T-helper 1 cell (primary cell): ENCODE results near the gene KCNB1.

ENCODE experiments used
- DNase-seq, 5 donors: peaks; one replicate each; pipeline ENCODE4 v3.0.0-alpha.2; 2012 to 2020

KCNB1 gene

DNA sequence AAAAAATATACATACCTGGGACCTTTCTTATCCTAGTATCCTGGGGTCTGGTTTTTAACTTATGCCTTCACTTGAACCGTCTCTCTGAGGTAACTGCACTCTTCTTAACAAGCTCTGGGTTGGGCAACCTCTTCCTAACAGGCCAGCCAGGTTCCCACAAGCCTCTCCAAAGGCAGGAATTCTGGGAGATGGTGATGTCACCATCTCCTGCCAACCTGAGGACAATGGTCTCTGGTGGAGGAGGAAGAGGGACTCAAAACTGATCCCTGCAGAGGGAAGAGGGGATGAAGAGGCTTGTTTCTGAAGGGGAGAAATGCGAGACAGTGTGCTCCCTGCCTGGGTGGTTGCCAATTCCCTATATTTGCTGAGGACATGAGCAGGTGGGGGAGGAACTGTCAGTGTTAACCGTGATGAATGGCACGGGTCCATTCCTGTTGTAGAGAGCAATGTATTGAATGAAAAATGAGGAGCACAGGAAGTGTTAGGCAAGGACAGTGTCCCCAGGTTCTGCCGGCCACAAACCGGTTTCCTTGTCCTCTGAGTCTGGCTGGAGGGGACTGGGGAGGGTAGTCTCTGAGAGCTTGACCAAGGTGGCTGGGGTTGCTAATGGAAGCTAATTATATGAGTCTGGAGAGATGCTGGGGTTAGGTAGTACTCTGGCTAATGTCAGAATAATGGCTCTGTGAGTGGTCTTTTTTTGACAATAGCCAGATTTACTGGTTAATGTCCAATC lies 95.5 kb downstream of the KCNB1 start:
- no peak for DNase-seq

DNA sequence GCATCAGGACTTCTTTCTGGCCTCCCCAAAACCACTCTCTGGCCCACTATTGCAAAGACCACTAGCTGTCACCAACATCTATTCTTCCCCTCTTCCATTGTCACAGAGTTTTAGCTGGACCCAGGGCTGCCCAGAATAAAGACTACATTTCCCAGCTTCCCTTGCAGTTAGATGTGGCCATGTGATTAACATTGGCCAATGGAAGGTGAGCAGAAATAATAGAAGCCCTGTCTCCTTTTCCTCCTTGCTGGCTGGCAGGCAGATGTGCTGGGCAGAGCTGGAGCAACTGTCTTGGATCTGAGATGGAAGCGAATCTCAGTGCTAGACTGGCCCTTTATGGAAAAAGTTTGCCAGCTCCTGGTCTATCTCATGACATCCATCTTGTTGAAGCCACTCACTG lies 97.0 kb downstream of the KCNB1 start:
- DNase-seq, result peak in 1 of 5 donors; percentile 10

DNA sequence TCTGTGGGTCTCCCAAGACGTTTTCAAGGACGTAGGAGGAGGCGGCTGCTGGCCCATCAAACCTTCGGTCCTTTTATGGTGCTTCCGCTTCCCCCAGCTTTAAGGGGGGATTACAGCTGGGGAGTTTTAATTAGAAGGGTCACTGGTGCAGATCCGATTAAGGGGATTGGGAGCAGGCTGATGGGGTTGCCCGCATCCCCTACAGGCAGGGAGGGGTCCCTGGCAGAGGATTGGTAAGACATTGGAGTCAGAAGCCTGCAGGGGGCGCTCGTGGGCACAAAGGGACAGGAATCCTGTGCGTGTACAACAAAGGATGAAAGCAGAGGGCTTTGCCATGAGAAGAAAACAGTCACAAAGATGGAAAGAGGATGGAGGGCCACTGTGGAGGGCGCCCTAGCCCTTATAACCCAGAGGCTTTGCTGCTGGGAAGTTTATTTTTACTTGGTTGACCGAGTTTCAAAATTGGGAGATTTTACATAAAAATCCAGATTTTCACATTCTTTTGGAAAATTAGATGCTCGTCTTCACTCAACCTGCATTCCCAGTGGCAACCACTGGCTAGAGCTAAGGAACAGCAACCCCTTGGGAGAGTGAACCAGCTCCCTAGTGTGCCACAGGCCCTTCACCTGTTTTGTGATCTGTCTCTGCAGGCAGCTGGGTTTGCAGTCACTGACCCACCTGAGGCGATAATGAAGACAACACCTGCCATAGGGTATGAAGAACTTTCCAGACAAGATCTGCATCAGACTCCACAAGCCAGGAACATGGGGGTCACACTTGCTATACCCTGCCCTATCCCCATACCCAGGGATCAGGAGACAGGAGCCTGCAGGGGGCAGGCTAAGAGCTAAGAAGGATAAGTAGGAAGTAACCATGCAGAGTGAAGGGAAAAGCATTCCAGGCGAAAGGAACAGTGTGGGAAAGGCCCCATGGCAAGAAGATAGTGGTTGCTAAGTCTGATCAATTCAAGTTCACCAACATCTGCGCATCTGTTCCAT lies 97.7 kb downstream of the KCNB1 start:
- peak in 4 of 5 donors; percentile 27 to 44 (median 36) for DNase-seq

DNA sequence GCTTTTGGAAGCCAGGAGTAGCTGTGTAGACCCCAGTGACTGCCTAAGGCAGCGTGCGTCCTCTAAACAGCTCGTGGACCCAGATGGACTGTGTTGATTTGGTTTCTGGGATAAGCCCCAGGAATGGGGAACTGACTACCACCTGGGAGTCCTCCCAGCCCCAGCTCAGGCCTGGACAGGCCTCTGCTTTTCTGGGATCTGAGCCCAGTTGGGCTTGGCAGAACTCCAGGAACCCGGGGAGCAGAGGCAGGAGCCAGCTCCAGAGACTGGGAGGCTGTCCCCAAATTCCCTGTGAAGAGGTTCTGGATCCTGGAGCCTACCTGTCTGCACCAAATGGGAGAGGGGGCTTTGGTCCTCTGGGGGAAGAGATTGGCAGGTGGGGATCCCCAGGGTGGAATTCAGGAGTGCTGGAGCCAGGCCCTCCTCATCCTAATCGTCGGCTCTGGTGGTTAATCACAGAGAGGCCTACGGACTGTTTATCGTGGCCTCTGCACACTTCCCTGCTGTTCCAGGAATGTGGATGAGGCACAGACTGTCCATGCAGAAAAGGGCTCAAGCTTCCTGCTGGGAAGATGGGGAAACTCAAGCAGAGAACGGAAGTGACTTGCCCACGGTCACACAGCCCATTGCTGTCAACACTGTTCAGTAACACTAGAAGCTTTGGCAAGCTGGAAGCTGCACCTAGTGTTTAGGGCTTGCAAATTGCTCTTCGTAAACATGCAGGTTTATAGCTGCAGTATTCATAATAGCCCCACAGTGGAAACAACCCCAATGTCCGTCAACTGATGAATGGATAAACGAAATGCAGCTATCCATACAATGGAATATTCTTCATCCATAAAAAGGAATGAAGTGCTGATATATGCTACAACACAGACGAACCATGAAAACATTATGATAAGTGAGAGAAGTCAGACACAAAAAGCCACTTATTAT lies 100.6 kb downstream of the KCNB1 start:
- no peak for DNase-seq

DNA sequence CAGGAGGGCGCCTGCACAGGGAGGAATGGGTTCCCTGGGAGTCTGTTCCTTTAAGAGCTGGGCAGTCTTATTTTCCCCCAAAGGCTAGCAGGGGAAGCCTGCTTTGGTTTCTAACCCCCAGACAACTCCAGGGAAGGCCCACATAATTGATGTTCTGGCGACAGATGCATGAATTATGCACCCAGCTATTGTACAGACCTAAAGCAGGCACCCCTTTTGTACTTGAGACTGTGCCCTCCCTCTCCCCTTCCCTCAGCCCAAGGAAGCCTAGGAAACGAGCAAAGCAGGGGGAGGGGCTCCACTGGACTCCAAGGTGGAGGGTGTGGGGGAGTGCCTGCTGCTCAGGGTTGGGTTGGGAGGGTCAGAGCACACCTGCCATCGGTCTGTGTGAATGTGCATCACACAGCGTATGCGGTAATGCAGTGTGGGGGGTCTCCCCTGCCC lies 102.1 kb downstream of the KCNB1 start:
- no peak for DNase-seq

DNA sequence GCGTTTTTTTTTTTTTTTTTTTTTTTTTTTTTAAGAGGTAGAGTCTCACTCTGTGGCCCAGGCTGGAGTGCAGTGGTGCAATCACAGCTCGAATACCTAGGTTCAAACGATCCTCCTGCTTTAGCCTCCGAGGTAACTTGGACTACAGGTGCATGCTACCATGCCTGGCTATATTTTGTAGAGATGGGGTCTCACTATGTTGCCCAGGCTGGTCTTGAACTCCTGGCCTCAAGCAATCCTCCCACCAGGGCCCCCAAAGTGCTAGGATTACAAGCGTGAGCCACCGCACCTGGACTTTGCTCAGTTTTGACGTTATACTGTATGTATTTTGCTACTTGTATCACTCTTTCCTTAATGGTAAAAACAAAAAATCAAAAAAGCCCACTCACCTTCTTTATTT lies 103.1 kb downstream of the KCNB1 start:
- DNase-seq, result no peak

DNA sequence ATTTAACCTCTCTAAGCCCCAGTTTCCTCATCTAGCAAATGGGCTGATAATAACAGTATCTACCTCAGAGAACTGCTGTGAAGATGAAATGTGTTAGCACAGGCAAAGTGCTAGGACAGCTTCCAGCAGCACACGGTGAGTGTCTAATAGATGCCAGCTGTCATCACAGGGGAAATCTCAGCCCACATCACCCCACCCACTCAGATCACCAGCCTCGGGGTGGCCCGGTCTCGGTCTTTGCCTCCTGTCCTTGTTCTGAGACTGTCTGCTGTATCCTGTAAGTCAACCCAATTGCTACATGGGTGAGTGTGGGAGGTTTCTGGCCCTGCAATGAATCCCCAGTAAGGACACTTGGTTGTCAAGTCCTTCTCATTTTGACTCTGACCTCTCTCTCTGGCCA lies 105.1 kb downstream of the KCNB1 start:
- DNase-seq, result no peak

DNA sequence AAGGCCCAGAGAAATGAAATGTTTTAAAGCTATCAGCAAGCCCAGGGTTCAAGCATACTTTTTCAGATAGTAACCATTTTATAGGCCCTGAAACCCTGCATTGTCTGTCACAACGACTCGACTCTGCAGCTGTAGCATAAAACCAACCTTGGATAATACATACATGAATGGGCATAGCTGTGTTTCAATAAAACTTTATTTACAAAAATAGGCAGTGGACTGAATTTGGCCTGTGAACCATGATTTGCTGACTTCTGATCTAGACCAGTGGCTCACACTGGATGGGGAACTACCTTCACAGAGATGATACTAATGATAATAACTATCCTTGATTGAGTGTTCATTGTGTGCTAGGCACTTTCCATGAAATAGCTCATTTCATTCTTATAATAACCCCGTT lies 107.3 kb downstream of the KCNB1 start:
- no peak for DNase-seq

DNA sequence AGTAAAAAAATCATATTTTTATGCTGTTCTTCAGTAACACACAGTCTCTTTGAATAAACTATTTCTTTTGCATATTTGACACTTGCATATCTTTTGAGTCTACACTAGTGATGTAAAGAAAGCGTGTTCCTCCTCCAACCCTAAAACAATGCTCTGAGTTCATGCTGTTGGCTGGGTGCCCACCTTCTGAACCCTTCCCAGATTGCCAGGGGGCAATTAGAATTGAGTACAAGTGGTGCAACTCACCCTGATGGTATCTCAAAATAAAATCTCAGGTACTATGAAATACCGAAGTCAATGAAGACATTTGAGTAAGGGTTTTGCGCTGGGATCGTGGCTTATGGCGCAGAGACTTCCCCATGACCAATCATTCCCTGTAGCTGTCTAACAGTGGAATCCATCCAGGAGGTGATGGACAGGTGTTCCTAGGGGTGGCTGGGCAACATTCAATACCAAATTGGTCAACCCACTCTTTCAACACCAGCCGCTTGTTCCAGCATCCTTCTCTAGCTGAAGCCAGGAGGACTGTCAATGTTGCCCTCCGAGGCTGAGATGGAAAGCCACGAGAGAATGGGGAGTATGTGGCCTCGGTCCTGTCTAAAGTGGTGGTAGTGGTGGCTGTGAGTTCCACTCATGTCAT lies 110.3 kb downstream of the KCNB1 start:
- DNase-seq, result no peak

DNA sequence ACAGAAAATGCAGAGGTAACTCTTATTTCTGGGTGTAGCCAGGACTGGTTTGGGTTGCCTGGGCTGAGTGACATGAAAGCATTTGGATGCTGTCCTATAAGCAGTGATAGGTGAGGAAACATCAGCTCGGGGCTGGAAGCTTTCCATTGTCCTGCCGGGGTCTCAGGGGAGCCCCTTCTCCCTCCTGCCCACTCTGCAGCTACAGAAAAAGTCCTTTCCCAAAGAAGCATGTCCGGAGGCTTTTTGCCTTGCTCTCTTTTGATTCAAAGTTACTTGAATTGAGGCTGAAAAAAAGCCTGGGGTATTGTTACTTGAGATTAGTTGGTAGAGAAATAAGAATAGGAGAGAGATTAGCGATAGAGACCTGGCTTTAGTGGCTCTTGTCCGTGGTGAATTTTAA lies 113.9 kb downstream of the KCNB1 start:
- no peak for DNase-seq

DNA sequence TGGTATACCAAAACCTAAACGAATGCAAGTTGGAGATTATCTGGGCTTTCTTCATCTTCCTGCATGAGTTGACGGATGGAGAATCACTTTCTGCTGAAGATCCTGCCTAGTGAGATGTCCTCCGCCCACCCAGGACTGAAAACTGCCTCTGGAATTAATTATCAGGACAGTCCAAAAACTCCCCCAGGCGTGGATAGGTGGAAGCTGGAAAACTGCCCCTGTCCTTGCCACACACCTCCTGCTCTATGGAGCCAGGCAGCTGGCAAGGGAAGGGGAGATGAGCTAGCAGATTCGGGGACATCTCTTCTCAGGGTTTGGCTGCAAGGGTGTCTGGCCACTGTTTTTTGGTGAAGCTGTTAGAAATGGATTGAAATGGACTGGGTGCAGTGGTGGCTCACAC lies 115.4 kb downstream of the KCNB1 start:
- no peak for DNase-seq

DNA sequence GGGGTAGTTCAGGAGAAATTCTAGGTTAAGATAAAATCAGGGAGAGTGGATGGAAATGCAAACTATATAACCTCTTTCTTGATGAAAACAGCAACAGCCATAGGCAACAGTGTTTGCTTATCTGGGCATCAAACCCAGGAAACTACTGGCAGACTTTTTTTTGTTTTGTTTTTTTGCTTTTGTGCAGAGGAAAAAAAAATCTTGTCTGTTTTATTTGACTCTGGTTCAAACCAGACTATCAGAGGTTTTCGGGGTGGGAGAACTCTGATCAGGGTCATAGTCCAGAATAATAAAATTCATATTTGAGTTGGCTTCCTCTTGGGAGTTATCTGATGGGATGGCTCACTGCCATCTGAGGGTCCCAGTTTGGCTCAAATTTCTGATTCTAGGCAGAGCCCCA lies 115.8 kb downstream of the KCNB1 start:
- no peak for DNase-seq

DNA sequence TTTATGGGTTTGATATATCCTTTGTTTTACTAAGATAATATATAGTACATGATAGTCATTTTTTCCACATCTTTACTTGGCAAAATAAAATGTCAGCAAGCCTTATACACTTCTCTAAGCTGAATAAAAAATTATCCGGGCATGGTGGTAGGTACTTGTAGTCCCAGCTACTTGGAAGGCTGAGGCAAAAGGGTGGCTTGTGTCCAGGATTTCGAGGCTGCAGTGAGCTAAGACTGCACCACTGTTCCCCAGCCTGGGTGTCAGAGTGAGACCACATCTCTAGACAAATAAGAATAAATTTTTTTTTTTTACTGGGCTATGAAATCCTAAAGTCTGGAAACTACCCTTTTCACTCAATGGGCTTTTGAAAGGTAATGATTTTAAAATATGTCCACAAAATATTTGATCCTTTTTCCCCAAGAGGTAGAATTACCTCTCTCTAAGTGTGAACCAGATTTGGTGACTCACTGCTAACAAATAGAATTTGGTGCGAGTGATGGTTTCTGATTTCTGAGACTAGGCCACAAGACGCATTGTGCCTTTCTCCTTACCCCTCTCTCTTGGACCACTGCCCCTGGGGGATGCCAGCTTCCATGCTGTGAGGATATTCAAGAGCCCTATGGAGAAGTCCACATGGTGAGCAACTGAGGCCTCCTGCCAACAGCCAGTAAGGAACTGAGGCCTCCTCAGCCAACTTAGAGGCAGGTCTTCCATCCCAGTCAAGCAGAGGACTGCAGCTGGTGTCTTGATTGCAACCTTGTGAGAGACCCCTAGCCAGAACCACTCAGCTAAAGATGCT lies 120.4 kb downstream of the KCNB1 start:
- DNase-seq, result no peak

DNA sequence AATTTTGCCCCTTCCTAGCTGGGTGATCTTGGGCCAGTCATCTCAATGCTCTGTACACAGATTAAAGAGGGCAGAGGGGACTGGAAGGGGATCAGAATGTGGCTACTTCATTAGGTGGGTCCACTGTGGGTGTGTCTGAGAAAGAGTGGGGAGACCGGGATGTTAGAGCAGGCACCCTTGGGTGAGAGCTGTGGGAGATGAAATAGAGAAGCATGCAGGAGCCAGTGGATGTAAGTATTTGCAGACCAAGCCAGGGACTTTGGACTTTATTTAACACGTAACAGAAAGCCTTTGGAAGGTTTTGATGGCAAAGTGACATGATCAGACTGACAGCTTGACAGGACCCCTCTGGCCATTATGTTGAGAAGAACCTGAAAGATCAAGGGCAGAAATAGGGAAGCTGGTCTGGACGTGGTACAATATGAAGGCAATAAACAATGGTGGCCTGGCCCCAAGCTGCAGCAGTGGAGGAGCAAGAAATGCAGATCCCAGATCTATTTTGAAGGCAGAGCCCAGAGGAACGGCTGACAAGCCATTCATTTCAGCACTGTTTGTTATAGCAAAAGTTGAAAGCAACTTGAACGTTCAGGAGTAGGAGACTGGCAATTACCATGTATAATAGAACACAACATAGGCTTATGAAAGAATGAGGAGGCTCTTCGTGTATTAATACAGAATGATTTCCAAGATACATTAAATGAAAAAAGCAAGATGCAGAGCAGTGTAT lies 122.1 kb downstream of the KCNB1 start:
- no peak for DNase-seq

DNA sequence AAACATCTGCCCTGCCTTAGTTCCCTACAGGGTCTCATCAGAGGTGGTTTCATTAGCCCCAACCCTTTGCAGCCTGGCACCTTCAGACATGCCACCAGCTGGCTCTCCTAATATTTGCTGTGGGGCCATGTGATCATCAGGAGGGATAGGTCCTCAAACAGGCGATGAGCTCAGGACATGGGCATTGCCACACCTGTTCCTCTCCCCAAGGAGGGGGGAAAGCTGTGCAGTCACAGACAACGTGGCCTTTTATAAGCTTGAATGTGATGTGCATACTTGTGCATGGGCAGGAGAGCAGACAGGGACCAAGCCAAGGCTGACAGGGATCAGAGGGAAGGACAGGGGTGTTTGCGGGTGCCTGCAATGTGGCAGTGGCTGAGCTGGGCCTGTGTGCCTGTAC lies 125.8 kb downstream of the KCNB1 start:
- DNase-seq, result no peak

DNA sequence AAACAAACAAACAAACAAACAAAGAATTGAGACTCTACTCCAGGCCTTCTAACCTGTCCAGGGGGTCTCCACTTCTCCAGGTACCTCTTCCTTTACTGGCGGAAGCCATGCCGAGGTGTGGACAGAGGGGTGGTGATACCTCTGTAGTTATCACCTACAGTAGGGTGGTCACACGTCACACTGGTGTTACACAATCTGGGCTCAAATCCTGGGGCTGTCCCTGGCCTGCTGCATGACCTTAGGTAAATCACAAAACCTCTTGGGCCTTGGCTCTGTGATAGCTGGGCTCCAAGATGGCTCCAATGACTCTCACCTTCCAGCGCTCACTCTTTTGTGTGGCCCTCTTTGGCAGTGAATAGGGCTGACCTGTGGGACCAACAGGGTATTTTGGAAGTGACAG lies 127.8 kb downstream of the KCNB1 start:
- no peak for DNase-seq

DNA sequence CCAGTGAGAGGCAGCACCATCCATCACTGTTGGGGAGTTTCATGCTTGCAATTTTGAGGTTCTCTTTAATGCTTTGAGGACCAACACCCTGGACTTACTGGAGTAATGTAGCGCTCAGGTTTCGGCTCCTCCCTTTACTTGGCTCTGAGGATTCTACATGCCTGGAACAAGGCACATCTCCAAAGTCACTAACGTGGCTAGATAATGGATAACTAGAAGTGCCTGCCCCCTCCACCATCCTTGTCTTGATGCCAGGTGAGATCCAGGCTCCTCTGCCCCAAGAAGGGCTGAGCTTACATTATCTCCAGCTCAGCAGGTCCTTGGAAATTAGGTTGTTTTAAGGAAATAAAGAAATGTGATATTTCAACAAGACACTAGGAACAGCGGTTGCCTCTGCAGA lies 129.1 kb downstream of the KCNB1 start:
- no peak for DNase-seq

DNA sequence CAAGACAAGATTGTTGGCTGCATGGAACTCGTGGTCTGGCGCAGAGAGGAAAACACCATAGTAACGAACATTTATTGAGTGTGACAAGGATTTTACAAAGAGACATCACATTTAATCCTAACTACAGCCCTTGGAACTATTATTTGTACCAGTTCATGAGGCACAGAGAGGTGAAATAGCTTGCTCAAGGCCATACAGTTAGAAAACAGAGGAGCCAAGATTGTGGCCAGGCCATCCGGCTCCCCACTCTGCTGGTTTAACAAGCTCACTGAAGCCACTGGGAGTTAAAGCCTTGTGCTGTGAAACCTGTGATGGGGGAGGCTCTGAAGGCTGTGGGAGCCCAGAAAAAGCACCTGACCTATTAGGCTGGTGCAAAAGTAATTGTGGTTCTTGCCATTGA lies 129.7 kb downstream of the KCNB1 start:
- DNase-seq, result no peak

DNA sequence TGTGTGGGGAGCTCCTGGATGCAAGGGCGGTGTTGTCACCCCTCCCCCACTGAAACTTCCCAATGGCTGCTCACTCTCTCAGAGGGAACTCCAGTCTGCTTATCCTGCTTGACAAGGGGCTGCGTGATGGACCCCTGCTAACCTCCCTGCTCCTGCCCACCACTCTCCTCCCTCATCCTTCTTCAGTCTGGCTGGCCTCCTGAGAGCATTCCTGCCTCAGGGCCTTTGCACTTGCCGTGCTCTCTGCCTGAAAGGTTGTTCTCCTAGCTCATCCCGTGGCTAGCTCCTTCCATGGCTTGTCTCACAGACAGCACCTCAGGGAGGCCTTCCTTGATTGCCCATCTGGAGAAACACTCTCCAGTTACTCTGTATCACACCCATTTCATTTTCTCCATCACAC lies 130.7 kb downstream of the KCNB1 start:
- no peak for DNase-seq

DNA sequence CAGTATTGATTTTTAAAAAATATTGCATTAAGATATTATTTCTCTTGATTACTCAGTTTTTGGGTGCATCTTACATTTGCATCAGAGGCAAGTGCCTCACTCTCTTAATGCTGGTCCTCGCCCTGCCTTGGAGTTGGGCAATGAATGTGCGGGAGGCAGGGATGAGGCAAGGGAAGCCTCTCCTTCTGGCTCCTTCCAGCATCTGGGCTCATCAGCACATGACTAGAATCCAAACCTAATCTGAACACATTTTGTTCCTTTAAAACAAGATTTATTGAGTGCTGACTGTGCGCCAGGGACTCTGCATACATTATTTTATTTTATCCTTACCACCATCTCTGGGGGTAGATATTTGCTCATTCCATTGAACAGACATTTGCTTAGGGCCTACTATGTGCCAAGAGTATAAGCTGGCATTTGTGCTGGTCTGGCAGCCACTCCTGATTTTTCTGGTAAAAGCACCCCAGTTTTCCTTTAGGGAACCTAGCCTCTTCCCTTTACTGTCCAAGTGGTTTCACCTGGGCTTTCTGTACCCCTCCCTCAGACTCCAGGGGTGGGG lies 132.7 kb downstream of the KCNB1 start:
- DNase-seq, result no peak
